HG02981 (cell line): ENCODE measurements around the gene ISLR.

Experiments
- ATAC-seq: cut with Tn5 transposase; IDR thresholded peaks from one replicate; pipeline ENCODE4 v1.9.1; 2021; ENCODE audit warnings: mild to moderate bottlenecking, moderate library complexity; ENCODE audit not compliant: unreplicated experiment

ISLR gene

DNA sequence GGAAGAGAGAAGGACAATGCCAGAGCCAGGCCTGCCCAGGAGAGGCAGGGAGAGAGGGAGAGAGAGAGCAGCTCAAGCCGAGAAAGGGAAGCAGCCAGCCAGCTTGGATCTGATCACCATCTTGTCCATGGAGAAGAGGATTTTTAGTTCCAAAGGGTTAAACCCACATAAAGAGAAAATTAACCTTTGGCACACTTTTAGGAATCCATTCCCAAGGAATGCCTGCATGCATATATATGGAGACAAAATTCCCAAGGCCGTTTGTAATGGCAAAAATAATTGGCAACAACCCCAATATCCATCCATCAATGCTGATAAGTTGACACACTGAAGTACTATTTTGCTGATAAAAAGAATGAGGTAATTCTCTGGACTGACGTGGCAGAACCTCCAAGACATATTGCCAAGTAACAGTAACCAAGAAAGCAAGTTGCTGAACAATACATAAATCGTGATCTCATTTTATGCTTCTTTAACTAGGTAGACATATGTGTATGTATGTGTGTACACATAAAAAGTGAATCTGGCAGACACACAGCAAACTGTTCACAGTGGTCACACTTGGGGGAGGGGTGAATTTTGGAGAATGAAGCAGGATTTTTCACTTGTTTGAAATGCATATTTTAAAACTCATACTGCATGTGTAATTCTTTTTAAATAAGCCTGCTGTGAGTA is 36.6 kb downstream of the ISLR start:
- ATAC-seq: no peak

DNA sequence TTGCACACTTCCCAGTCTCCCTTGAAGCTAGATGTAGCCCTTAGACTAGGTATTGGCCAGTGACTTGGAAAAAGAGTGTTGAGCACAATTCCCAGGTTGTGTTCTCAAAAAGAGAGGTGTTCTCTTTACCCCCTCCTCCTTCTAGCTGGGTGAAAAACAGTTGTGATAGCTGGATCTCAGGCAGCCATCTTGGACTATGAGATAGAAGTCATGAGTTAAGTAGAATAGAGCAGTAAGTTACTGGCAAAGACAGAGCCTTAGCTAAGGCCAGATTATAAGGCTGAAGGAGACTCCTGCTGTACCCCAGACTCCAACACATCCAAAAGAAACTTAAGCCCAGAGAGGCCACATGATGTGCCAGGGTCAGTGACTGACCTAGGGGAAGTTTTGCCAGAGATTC is 37.2 kb downstream of the ISLR start:
- no peak for ATAC-seq

- ATAC-seq: no peak
These were observed 38.1 kb downstream of the ISLR start for GRCh38 chr15:74211656-74212055.

DNA sequence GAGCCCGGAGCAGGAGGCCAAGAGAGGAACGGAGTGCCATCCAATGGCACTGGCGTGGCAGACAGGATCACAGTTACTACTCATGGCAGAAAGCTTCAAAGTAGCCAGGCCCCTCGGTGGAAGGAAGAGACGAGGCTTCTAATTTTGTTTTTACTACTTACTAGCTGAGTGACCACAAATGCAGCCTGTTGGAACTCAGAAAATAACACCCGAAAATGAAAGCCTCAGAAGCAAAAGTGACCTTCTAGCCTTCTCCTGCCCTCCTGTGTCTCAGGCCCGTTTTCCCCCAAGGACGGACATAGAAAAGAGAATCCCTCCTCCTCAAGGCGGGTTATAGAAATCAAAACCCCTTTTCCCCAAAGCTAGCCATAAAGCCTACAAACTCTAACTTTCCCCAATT is 39.0 kb downstream of the ISLR start:
- no peak for ATAC-seq

DNA sequence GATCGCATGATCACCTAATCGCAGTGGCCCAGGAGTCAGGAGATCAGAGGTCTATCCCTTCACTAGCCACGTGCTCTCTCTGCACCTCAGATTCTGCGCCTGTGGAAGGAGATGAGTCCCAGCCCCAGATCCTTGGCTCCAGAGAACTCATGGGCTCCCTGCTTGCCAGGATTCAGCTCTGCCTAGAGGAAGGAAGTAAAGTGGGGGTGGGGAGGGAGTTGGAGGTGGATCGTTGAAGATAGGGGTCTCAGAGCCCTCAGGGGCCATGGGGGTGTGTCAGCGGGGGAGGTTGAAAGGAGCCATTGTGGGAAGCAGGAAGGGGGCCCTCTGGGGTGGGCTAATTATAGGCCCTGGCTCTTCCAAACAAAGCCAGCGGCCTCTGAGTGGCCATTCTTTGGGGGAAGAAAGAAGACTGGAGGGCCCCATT is 40.4 kb downstream of the ISLR start:
- ATAC-seq: no peak

DNA sequence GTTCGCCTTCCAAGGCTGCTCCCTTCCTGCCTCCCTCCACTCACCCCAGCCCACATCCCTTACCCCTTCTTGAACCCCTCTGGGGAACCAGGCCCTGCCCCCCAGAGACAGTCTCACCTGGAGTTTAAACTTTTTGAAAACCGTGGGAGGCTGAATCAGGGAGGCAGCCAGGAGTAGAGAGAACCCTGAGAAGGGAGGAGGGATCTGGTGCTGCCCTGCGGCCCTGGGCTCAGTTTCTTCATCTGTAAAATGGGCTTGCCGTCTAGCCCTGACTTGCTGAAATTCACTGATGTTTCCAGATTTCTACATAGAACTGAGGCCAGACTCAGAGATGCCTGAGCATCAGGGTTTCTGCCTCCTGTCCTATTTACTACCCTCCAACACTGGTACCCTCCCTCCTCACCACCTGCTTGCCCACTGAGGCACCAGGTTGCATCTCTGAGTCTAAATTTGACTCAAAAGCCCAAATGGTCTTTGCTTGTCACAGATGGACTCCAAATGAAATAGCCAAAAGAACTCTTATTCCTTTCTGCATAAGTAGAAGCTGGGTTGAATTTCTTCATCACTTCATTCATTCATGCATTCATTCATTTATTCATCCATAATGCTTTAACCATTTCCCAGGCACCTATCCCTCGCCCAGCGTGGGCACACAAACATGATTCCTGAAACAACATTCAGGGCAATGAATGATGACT is 41.0 kb downstream of the ISLR start:
- ATAC-seq: no peak

DNA sequence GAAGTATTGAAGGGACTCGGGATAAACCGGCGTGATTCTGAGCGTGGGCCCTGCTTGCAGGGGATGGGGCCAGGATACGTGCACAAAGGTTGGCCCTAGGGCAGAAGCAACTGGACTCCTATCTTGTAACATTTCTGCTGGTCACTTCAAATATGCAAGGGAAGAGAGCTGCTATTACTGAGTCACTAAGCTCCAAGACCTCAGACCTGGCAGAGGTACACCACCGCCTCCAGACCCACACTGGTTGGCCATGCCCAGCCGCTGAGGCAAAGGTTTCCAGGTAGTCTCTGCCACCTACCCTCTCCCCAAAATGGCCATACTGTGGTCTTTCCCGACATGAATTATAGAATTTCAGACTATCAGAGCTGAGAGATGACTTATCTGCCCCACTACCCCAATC is 42.4 kb downstream of the ISLR start:
- ATAC-seq: no peak

- ATAC-seq: no peak
These were observed 43.4 kb downstream of the ISLR start for GRCh38 chr15:74216949-74217348.

DNA sequence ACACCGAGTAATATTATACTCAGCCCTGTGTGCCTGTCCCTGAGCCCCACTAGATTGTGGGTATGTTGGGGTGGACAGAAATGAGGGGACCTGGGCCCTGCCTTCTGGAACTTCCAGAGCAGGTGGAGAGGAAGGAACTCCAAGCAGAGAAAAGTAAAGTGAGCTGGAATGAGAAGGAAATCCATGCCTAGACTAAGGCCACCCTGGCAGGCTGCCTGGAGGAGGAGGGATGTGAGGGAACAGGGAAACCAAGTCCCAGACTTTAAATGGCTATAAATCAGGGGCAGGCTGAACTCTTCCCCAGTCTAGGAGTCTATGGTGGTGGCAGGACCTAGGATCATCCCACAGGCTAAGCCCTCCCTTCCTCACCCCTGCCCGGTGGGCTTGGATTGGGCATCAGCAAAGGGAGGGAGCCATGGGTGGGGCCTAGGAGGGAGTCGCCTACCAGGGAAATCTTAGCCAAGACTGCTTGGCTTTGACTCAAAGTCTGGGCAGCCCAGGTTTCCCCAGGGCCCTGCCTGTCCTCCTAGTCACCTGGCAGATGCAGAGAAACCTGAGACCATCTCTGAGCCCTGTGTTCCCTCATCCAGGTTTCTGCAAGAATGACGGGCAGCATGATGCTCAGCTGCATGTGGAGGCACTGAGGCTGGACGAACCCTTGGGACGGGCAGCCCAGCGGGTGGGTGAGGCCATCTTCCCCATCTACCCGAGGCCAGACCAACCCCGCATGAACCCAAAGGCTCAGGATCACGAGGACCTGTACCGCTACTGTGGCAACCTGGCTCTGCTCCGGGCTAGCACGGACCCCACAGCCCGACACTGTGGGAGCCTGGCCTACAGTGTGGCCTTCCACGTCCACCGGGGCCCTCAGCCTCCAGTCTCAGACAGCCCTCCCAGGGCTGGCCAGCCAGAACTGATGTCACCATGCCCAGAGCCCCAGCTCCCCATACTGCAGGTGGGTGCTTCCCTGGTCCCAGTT is 44.7 kb downstream of the ISLR start:
- no peak for ATAC-seq

DNA sequence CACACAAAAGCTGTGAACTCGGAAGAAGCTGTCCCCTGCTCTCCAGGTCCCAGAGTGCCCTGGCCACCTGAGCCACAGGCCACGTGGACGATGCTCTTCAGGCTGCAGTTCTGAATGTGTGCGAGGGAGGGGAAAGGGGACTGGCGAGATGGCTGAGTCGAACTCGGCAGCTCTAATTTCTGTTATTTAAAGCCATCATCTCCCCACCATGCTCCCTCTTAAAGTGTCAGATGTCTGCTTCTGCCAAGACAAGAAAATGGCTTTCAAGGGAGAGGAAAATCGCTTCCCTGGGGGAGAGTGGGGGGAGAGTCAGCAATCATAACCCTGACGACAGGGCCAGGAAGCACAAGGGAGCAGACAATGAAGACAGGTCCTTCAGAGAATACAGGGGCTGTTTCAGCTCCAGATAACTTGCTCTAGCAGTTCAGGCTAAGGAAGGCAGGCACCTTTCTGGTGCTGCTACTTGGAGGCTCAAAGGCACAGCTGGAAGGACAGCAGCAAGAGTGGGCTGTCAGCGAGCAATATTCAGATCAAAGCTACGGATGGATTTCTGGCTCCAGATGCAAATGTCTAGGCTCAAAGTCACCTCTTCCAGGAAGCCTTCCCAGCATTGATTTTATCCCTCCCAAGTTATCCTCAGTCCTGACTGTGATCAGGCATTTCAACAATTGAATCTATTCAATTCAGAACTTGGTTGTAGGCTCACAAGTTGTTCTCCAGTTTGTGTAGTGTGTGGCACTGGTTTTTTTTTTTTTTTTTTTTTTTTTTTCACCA is 47.2 kb downstream of the ISLR start:
- no peak for ATAC-seq

- no peak for ATAC-seq
These were observed 48.1 kb downstream of the ISLR start for GRCh38 chr15:74221399-74222239.

DNA sequence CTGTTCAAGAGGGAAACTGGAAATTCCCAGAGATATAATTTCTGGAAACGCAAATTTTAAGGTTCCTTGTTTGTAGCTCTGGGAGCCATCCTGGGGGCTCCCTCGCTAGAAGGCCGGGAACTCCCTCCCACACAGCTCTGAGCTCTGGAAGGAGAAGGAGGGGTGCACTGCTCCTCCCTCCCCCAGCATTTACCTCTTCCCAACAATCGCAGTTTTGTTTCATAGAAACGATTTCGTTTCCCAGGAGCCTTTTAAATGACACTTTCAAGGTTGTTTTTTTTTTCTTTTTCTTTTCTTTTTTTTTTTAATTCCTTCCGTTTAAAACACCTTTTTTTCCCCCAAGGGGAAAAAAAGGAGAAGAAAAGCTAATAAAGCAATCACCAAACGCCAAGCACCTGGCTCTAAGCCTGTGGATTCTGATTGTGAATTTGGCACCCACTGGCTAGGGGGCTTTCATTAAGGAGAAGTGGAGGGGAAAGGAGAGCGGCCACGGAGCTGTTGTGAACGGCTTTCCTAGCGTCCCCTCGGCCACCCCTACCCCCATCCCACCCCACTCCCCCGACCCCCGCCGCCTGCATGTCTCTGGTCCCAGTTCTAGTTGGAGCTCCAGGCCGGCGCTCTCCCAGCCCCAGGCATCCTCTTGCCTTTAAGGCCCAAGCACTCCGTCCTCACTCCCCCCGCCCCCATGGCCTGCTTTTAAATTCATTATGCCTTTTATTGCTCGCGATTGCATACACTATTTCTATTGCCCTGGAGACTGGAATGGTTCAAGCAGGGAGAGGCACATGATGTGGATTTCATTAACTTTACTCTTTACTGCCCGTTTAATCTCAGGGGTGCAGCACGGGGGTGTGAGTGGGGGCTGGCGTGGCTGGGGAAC is 49.0 kb downstream of the ISLR start:
- no peak for ATAC-seq

DNA sequence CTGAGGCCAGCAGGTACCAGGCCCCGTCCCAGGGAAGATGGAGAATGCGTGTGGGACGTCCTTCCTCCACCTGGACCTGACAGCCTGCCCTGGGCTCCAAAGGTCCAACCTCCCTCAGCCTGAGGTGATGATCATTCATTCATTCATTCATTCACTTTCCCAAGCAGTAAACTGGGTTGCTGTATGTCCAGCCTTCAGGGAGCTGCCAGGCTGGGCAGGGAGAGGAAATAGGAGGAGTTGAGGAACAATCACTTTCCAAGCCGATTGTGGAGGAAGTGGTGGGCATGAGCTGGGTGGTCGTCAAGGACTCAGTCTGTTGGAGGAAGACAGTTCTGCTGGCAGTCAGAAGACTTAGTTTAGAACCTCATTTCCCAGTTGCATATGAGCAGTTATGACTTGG is 52.4 kb downstream of the ISLR start:
- ATAC-seq: no peak
